Measurements from ENCODE around the gene PCSK6. TPM values are rescaled to one million over a fixed set of nuclear protein-coding genes. Genes with fewer than 3 reads are reported as not detected.

Gene PCSK6
- total and polyA plus RNA-seq, 2 of the 8 experiments (the other 6 are each of a cell fraction or from before 2014, with no cell fraction given): 1.9 to 4.0 TPM

- no peak for TF ChIP-seq CTCF (IDR thresholded peaks at IDR 0.05; ENCODE audit: control extremely low read depth in 1 of 3, insufficient read depth in 1 of 3, low read depth in 1 of 3, low read length in 3 of 3)
These were observed 46.8 kb upstream of the PCSK6 start (continued) for GRCh38 chr15:101536166-101536874.

All from H1 (cell line).